Measurements from ENCODE around the gene BHLHA15. TPM values are rescaled to one million over a fixed set of nuclear protein-coding genes. Genes with fewer than 3 reads are reported as not detected.

BHLHA15 gene
- total RNA-seq, 2 donors from 2014 or later: not detected

GRCh38 chr7:98256431-98256830, 45.2 kb downstream of the BHLHA15 start:
- Histone ChIP-seq H3K27ac (no peak overlapping the region), H3K9me3 (no peaks in the 10 kb centered on the region), H3K27me3 (replicated peaks; ENCODE audit: insufficient read depth) (no peaks in the 10 kb centered on the region), H3K36me3 (peaks cover 15% of the 10 kb centered on the region), H3K4me3 (no peak overlapping the region), H3K4me1 (ENCODE audit: control insufficient read depth in 1 of 2, low read depth in 2 of 2) (peaks cover 6 to 14% of the 10 kb centered on the region in 2 donors)
- TF ChIP-seq CTCF (IDR thresholded peaks at IDR 0.05): no peak
- no peak for DNase-seq (ENCODE audit: low spot score)
- no peak for ATAC-seq (ENCODE audit: insufficient number of reproducible peaks, low FRiP score, low read depth)

GRCh38 chr7:98257701-98258100, 46.5 kb downstream of the BHLHA15 start:
- Histone ChIP-seq H3K36me3 (peaks cover 15% of the 10 kb centered on the region), H3K27ac (no peak overlapping the region), H3K4me1 (ENCODE audit: control insufficient read depth in 1 of 2, low read depth in 2 of 2) (peaks cover 3 to 8% of the 10 kb centered on the region in 2 donors), H3K27me3 (replicated peaks; ENCODE audit: insufficient read depth) (no peaks in the 10 kb centered on the region), H3K9me3 (no peaks in the 10 kb centered on the region), H3K4me3 (no peak overlapping the region)
- ATAC-seq (ENCODE audit: insufficient number of reproducible peaks, low FRiP score, low read depth) (no peak), DNase-seq (ENCODE audit: low spot score) (no peak)
- TF ChIP-seq CTCF (IDR thresholded peaks at IDR 0.05): no peak

Other genes starting within 250 kb of the BHLHA15 start
- gene OCM2, start 221.2 kb upstream of the BHLHA15 start, total RNA-seq: not detected
- gene LMTK2, start 104.6 kb upstream of the BHLHA15 start, total RNA-seq: 10 to 100 TPM; 17.1 to 17.6 TPM
- 10 to 100 TPM; 41.6 to 53.8 TPM for gene TECPR1, start 40.8 kb downstream of the BHLHA15 start, total RNA-seq
- 100 to 1,000 TPM in 1 of 2 donors, 10 to 100 TPM in 1; 95.1 to 104 TPM for gene BRI3, start 70.2 kb downstream of the BHLHA15 start, total RNA-seq
- 1 to 10 TPM in 1 of 2 donors, under 1 TPM in 1; 0.63 to 1.4 TPM for gene BAIAP2L1, start 189.7 kb downstream of the BHLHA15 start, total RNA-seq

Data from thoracic aorta (tissue), 2 donors.